ENCODE measurements around the gene SUPT20H. TPM values are rescaled to one million over a fixed set of nuclear protein-coding genes. Genes with fewer than 3 reads are reported as not detected.

Gene SUPT20H
- total and polyA plus RNA-seq, 2 donors (not counting 1 experiment from before 2014, with no cell fraction given) = 56.5 to 57.5 TPM

DNA sequence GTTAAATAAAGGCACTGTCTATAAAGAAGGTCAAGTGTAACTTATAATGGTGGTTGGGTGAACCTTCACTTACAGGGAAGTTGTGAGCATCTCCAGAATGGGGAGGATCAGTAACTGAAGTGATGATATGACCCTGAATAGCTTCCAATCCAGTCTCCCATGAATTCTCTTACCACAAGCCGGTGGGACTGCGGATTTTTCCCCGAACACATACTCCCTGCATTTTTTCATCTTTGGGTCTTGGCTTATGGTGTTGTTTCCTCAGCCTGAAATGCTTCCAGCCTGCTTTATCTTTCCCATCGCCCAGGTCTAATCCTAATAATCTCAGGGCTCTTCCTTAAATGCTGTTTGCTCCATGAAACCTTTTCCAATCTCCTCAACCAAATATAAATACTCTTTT is 48.0 kb upstream of the SUPT20H start:
- Histone ChIP-seq H3K9ac (ENCODE audit: insufficient read depth, low read length) (no peak overlapping the region), H3K27me3 (ENCODE audit: control insufficient read depth, insufficient read depth, low read length) (no peaks in the 10 kb centered on the region), H4K20me1 (ENCODE audit: control insufficient read depth, extremely low read depth, insufficient read depth, low read length) (no peaks in the 10 kb centered on the region), H3K36me3 (ENCODE audit: control insufficient read depth, insufficient read depth, low read length) (no peaks in the 10 kb centered on the region), H3K9me3 (ENCODE audit: control insufficient read depth, insufficient read depth, low read depth, low read length) (no peaks in the 10 kb centered on the region), H3K4me1 (ENCODE audit: control insufficient read depth, extremely low read depth, insufficient read depth, low read length) (peaks cover 2% of the 10 kb centered on the region), H3K4me2 (ENCODE audit: extremely low read depth, insufficient read depth, low read length) (no peak overlapping the region), H2AFZ (ENCODE audit: low read length) (no peak overlapping the region), H3K27ac (ENCODE audit: insufficient read depth, low read length) (no peak overlapping the region), H3K79me2 (ENCODE audit: control insufficient read depth, insufficient read depth, low read length) (no peaks in the 10 kb centered on the region), H3K4me3 (replicated peaks in 1 of 4; ENCODE audit: control extremely low read depth in 1 of 4, insufficient read depth in 1 of 4, low read depth in 3 of 4, low read length in 4 of 4) (no peak overlapping the region)
- TF ChIP-seq, protein P1, sequence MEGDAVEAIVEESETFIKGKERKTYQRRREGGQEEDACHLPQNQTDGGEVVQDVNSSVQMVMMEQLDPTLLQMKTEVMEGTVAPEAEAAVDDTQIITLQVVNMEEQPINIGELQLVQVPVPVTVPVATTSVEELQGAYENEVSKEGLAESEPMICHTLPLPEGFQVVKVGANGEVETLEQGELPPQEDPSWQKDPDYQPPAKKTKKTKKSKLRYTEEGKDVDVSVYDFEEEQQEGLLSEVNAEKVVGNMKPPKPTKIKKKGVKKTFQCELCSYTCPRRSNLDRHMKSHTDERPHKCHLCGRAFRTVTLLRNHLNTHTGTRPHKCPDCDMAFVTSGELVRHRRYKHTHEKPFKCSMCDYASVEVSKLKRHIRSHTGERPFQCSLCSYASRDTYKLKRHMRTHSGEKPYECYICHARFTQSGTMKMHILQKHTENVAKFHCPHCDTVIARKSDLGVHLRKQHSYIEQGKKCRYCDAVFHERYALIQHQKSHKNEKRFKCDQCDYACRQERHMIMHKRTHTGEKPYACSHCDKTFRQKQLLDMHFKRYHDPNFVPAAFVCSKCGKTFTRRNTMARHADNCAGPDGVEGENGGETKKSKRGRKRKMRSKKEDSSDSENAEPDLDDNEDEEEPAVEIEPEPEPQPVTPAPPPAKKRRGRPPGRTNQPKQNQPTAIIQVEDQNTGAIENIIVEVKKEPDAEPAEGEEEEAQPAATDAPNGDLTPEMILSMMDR (conservative IDR thresholded peaks at IDR 0.05 in 1 of 2, IDR thresholded peaks at IDR 0.05 in 1 of 2; ENCODE audit: low read depth in 1 of 2, low read length in 2 of 2) = no peak
- TF ChIP-seq EZH2 (IDR thresholded peaks at IDR 0.05; ENCODE audit: low read length, missing control alignments) = no peak
- DNase-seq (ENCODE audit: low read depth in 2 of 2) = no peak

DNA sequence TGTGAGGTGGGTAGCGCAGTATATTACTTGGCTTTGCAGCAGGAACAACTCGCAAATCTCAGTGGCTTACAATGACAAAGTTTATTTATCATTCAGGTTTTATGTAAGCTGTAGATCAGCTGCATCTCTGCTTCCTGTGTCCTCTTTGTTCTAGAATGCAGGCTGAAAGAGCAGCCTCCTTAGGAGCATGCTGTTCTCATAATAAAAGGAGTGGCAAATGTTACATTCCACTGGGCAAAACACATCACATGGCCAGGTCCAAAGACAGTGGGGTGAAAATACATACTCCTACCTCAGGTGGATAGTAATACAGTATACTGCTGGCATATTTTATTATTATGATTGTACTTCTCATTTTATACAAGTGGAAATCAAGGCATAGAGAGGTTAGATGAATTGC is 47.2 kb upstream of the SUPT20H start:
- Histone ChIP-seq H3K79me2 (ENCODE audit: control insufficient read depth, insufficient read depth, low read length) (no peaks in the 10 kb centered on the region), H3K27me3 (ENCODE audit: control insufficient read depth, insufficient read depth, low read length) (no peaks in the 10 kb centered on the region), H3K4me2 (ENCODE audit: extremely low read depth, insufficient read depth, low read length) (no peak overlapping the region), H2AFZ (ENCODE audit: low read length) (no peak overlapping the region), H3K4me1 (ENCODE audit: control insufficient read depth, extremely low read depth, insufficient read depth, low read length) (peaks cover 2% of the 10 kb centered on the region), H3K4me3 (replicated peaks in 1 of 4; ENCODE audit: control extremely low read depth in 1 of 4, insufficient read depth in 1 of 4, low read depth in 3 of 4, low read length in 4 of 4) (no peak overlapping the region), H3K9ac (ENCODE audit: insufficient read depth, low read length) (no peak overlapping the region), H3K9me3 (ENCODE audit: control insufficient read depth, insufficient read depth, low read depth, low read length) (no peaks in the 10 kb centered on the region), H3K36me3 (ENCODE audit: control insufficient read depth, insufficient read depth, low read length) (no peaks in the 10 kb centered on the region), H3K27ac (ENCODE audit: insufficient read depth, low read length) (no peak overlapping the region), H4K20me1 (ENCODE audit: control insufficient read depth, extremely low read depth, insufficient read depth, low read length) (no peaks in the 10 kb centered on the region)
- DNase-seq (ENCODE audit: low read depth in 2 of 2) = no peak
- no peak for TF ChIP-seq EZH2 (IDR thresholded peaks at IDR 0.05; ENCODE audit: low read length, missing control alignments)
- TF ChIP-seq, protein P1 (conservative IDR thresholded peaks at IDR 0.05 in 1 of 2, IDR thresholded peaks at IDR 0.05 in 1 of 2; ENCODE audit: low read depth in 1 of 2, low read length in 2 of 2) = no peak

GRCh38 chr13:37105251-37105714 is 45.8 kb upstream of the SUPT20H start, which contains the start of gene CSNK1A1L:
Gene CSNK1A1L, minus strand, starts transcription at chr13:37105664. Its CDS starts 408 bp downstream, at chr13:37105256.
- TF ChIP-seq, protein P1 (conservative IDR thresholded peaks at IDR 0.05 in 1 of 2, IDR thresholded peaks at IDR 0.05 in 1 of 2; ENCODE audit: low read depth in 1 of 2, low read length in 2 of 2) = no peak
- TF ChIP-seq EZH2 (IDR thresholded peaks at IDR 0.05; ENCODE audit: low read length, missing control alignments) = no peak
- H2AFZ ChIP-seq (ENCODE audit: low read length) = no peak within 1 kb of the TSS
- DNase-seq (ENCODE audit: low read depth in 2 of 2) = no peak
- H3K4me2 ChIP-seq (ENCODE audit: extremely low read depth, insufficient read depth, low read length) = no peak within 1 kb of the TSS
- H4K20me1 ChIP-seq (ENCODE audit: control insufficient read depth, extremely low read depth, insufficient read depth, low read length) = no peaks in the 10 kb centered on the region
- no peaks in the 10 kb centered on the region for H3K79me2 ChIP-seq (ENCODE audit: control insufficient read depth, insufficient read depth, low read length)
- no peak within 1 kb of the TSS for H3K9ac ChIP-seq (ENCODE audit: insufficient read depth, low read length)
- no peak within 1 kb of the TSS for H3K27ac ChIP-seq (ENCODE audit: insufficient read depth, low read length)
- H3K36me3 ChIP-seq (ENCODE audit: control insufficient read depth, insufficient read depth, low read length) = no peaks in the 10 kb centered on the region
- peaks cover 2% of the 10 kb centered on the region for H3K4me1 ChIP-seq (ENCODE audit: control insufficient read depth, extremely low read depth, insufficient read depth, low read length)
- H3K27me3 ChIP-seq (ENCODE audit: control insufficient read depth, insufficient read depth, low read length) = no peaks in the 10 kb centered on the region
- no peak within 1 kb of the TSS for H3K4me3 ChIP-seq (replicated peaks in 1 of 4; ENCODE audit: control extremely low read depth in 1 of 4, insufficient read depth in 1 of 4, low read depth in 3 of 4, low read length in 4 of 4)
- no peaks in the 10 kb centered on the region for H3K9me3 ChIP-seq (ENCODE audit: control insufficient read depth, insufficient read depth, low read depth, low read length)

All from fibroblast of lung (primary cell).